PFSK-1 (cell line): Measurements from ENCODE around the gene CYS1.

Source experiments
- FOXP2 ChIP-seq: optimal IDR thresholded peaks from 2 replicates; pipeline ENCODE3; 2011; ENCODE audit warnings: borderline replicate concordance, control low read depth, inconsistent platforms; ENCODE audit not compliant: insufficient read depth; ENCODE audit errors: extremely low read length, extremely low read depth
- POLR2AphosphoS5 ChIP-seq: IDR thresholded peaks from 2 replicates; pipeline ENCODE4 v1.6.1; 2012; ENCODE audit warnings: low read depth, mild to moderate bottlenecking, control low read depth, low read length, moderate library complexity
- SIN3A ChIP-seq: IDR thresholded peaks from 2 replicates; pipeline ENCODE4 v1.6.1; 2012; ENCODE audit warnings: mild to moderate bottlenecking, low read length, moderate library complexity, borderline replicate concordance; ENCODE audit not compliant: insufficient read depth
- TAF1 ChIP-seq: IDR thresholded peaks from 2 replicates; pipeline ENCODE4 v1.6.1; 2012; ENCODE audit warnings: low read length, control low read depth, borderline replicate concordance; ENCODE audit not compliant: insufficient read depth
- TF ChIP-seq, protein P1 (sequence below), 2 experiments: IDR thresholded peaks; 2 replicates each; pipeline versions ENCODE4 v1.6.1 to v1.8.0; 2011 to 2012; ENCODE audit warnings: low read depth in 2 of 2, low read length in 2 of 2, control low read depth in 1 of 2, inconsistent platforms in 1 of 2, mild to moderate bottlenecking in 1 of 2, moderate library complexity in 1 of 2; ENCODE audit not compliant: insufficient read depth in 1 of 2

CYS1 gene

DNA sequence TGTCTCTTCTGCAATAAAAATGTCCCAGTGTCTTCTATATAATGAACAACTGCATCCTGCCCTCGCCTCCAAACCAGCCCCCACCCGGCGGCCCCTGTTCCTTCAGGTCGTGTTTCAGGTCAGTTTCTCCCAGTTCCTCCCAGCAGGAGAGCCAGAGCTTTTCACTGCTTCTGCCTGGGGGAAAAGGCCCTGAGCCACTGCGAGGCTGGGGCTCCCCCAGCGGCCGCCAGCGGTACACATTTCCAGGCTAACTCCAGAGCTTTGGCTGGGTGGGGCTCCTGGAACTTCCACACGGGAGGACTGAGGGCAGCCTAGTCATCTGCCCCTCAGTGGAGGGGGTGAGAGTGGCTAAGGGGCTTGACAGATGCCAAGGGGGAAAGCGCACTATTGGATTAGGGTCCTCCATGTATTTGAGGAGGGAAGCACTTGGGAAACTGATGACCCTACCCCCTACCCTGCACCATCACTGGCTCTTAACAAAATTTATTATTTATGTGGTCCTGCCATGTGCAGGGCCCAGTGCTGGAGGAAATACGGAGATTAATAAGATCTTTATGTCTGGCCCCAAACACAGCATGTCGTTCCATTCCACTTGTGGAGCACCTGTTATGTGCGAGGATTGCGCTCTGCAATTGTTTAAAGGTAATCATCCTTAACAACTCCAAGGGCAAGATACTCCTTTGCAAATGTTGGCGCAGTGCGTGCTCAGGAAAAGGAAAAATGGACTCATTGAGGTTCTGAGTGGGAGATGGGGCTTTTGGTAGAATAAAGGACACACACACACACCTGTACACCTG is 17.3 kb upstream of the CYS1 start:
- TF ChIP-seq FOXP2 = no peak
- TF ChIP-seq, protein P1, sequence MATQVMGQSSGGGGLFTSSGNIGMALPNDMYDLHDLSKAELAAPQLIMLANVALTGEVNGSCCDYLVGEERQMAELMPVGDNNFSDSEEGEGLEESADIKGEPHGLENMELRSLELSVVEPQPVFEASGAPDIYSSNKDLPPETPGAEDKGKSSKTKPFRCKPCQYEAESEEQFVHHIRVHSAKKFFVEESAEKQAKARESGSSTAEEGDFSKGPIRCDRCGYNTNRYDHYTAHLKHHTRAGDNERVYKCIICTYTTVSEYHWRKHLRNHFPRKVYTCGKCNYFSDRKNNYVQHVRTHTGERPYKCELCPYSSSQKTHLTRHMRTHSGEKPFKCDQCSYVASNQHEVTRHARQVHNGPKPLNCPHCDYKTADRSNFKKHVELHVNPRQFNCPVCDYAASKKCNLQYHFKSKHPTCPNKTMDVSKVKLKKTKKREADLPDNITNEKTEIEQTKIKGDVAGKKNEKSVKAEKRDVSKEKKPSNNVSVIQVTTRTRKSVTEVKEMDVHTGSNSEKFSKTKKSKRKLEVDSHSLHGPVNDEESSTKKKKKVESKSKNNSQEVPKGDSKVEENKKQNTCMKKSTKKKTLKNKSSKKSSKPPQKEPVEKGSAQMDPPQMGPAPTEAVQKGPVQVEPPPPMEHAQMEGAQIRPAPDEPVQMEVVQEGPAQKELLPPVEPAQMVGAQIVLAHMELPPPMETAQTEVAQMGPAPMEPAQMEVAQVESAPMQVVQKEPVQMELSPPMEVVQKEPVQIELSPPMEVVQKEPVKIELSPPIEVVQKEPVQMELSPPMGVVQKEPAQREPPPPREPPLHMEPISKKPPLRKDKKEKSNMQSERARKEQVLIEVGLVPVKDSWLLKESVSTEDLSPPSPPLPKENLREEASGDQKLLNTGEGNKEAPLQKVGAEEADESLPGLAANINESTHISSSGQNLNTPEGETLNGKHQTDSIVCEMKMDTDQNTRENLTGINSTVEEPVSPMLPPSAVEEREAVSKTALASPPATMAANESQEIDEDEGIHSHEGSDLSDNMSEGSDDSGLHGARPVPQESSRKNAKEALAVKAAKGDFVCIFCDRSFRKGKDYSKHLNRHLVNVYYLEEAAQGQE (IDR thresholded peaks at IDR 0.05; ENCODE audit: insufficient read depth in 1 of 2, low read depth in 2 of 2, low read length in 2 of 2) = no peak
- no peak for TF ChIP-seq SIN3A
- no peak for TF ChIP-seq TAF1
- no peak for TF ChIP-seq POLR2AphosphoS5

DNA sequence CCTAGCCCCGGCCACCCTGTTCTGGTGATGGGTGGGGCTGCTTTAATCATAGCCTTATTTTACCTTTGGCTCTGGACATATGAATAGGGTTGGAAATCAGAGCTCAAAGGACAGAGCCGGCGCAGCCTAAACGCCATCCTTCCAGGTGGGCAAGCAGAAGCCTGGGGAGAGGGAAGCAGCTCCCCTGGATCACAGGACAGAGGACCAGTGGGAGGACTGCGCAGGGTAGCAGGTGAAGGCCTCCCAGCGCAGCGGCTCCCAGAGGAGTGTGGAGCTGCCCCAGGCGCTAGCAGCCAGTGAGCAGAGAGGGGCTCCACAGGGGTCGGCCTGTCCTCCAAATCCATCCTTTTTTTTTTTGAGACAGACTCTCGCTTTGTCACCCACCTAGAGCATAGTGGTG is 16.4 kb upstream of the CYS1 start:
- TF ChIP-seq SIN3A (no peak), TAF1 (no peak), POLR2AphosphoS5 (no peak), FOXP2 (no peak)
- TF ChIP-seq, protein P1 (IDR thresholded peaks at IDR 0.05; ENCODE audit: insufficient read depth in 1 of 2, low read depth in 2 of 2, low read length in 2 of 2) = no peak

DNA sequence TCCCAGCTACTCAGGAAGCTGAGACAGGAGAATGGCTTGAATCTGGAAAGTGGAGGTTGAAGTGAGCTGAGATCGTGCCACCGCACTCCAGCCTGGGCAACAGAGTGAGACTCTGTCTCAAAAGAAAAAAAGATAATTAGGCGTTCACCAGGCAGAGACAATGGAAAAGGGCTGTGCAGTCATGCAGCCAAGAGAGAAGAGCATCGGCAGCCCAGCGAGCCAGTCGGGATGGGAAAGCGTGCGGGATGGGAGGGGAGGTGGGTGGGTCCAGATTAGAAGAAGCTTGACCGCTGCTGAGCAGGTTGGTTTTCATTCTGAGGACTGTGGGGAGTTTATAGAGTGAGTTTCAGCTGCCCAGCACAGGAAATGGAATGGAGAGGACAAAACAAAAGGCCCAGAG is 15.0 kb upstream of the CYS1 start:
- TF ChIP-seq POLR2AphosphoS5 (no peak), SIN3A (no peak), TAF1 (no peak), FOXP2 (no peak)
- TF ChIP-seq, protein P1 (IDR thresholded peaks at IDR 0.05; ENCODE audit: insufficient read depth in 1 of 2, low read depth in 2 of 2, low read length in 2 of 2) = no peak

DNA sequence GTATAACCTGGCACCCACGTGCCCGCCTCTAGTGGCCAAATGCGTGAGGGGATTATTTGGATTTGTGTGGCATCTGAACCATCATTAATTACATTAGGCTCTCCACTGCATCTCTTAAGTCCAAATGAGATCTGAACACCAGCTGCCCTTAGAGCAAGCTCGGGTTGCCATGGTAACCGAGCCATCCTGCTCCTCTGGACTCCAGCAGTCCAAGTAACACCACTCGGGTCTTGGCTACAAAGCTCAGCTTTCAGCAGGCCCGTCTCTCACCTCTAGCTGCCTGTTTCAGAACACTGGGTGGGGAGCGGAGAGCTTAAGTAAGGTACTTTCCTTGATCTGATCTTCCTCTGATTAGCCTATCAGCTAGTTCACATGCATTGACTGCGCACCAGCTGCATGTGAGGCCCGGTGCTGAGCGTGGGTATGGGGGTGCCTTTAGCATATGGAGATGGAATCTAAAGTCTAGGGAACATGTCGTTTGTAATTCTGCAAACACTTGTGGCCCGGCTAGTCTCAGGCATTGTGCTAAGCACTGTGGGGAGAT is 14.1 kb upstream of the CYS1 start:
- TF ChIP-seq POLR2AphosphoS5 = no peak
- no peak for TF ChIP-seq SIN3A
- TF ChIP-seq TAF1 = no peak

DNA sequence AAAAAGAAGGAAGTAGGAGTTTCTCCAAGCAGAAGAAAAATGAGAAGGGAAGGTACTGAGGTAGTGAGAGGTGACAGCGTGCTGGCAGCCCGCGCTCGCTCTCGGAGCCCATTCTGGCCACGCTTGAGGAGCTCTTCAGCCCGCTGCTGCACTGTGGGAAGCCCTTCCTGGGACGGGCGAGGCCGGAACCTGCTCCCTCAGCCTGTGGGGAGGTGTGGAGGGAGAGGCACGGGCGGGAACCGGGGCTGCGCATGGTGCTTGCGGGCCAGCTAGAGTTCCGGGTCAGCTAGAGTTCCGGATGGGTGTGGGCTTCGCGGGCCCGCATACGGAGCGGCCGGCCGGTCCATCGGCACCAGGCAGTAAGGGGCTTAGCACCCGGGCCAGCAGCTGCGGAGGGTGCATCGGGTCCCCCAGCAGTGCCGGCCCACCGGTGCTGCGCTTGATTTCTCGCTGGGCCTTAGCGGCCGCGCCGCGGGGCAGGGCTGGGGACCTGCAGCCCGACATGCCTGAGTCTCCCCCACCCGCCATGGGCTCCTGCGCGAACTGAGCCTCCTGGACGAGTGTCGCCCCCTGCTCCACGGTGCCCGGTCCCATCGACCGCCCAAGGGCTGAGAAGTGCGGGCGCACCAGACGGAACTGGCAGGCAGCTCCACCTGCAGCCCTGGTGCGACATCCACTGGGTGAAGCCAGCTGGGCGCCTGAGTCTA is 11.1 kb upstream of the CYS1 start:
- TF ChIP-seq FOXP2 (no peak), TAF1 (no peak), POLR2AphosphoS5 (no peak), SIN3A (no peak)
- TF ChIP-seq, protein P1 (IDR thresholded peaks at IDR 0.05; ENCODE audit: insufficient read depth in 1 of 2, low read depth in 2 of 2, low read length in 2 of 2) = no peak
